Activated T-helper 9 cell treated with anti-CD3 and anti-CD28 coated beads, Interleukin-2, amount 50 U/mL, for 16 hours (primary cell): ENCODE results near the gene DIAPH2.

ENCODE experiments used
- DNase-seq: peaks from one replicate; pipeline ENCODE4 v3.0.0-alpha.2; 2020; ENCODE audit warnings: low read depth

The DIAPH2 gene

DNA sequence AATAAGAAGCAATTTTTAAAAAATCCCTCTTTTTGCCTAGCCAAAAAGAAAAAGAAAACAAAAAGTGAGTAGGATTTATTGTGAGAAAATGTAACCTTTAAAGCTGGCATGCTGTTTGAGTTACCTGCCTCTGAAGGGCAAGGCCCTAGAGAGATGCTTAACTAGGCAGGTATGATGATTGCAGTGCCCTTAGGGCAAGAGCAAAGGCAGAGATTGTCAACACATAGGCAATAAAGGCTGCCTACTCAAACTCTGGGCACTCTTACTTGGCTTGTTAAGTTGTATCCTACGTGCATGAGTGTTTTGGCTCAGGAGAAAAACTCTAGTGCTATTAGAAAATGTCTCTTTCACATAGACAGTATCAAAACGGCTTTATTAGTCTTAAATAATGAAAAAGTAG lies 505.0 kb downstream of the DIAPH2 start:
- no peak for DNase-seq

DNA sequence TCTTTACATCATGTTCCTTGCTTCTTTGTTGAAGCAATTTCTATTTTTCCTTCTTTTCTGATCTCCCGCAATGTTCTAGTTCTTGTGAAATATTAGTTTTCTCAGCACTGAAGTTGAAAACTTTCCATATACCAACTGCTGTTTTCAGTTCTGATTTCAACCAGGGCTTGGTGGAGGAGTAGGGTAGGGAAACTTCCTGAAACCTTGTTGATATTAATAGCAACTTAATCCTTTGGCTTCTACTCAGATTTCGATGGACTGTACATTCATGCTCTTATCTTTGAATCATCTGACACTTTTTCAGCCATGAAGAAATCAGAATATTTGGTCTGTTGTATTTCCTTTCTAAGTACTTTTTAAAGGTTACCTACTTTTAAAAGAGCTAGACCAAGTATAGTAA lies 514.9 kb downstream of the DIAPH2 start:
- no peak for DNase-seq

GRCh38 chrX:97200454-97200853 lies 515.8 kb downstream of the DIAPH2 start:
- no peak for DNase-seq

DNA sequence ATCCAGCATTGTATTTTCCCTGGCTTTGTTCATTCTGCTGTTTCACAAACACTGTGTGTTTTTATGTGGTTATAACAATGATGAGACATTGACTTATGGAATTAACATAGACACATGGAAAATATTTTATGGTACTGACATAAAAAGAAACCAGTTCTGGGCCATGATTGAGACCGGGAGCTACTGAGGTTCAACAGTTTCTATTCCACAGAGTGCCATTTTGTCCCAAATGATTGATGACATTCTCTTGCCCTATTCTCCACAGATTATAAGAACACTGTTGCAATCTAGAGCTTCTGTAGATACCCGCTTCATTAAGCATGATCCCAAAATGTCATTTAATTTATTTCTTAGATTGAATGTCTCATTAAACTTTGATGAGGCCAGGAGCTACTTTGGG lies 525.9 kb downstream of the DIAPH2 start:
- DNase-seq, result no peak

GRCh38 chrX:97211070-97211469 lies 526.4 kb downstream of the DIAPH2 start:
- no peak for DNase-seq

GRCh38 chrX:97215186-97215585 lies 530.5 kb downstream of the DIAPH2 start:
- no peak for DNase-seq

DNA sequence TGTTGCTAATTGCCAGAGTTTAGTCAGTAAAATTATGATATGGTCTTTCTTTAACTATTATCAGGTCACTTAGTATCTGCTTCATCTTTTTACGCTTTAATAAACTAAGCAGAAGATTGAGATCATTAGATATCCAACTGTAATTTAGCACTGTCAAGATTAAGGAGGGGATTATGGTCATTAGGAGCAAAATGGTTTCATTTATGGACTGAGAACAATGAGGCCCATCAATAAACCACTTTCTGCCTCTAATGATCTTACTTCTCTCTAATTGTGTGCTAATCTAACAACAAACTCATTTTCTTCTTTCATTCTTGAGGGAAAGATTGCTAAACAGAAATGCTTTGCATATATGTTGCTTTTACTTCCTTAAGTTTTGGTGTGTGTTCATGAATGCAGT lies 539.5 kb downstream of the DIAPH2 start:
- DNase-seq, result no peak

- DNase-seq, result no peak
Measured at GRCh38 chrX:97229318-97229717, 544.7 kb downstream of the DIAPH2 start.

GRCh38 chrX:97230948-97231347 lies 546.3 kb downstream of the DIAPH2 start:
- DNase-seq, result no peak

GRCh38 chrX:97234471-97235081 lies 549.9 kb downstream of the DIAPH2 start:
- DNase-seq, result no peak

GRCh38 chrX:97238632-97239031 lies 554.0 kb downstream of the DIAPH2 start:
- DNase-seq, result no peak

DNA sequence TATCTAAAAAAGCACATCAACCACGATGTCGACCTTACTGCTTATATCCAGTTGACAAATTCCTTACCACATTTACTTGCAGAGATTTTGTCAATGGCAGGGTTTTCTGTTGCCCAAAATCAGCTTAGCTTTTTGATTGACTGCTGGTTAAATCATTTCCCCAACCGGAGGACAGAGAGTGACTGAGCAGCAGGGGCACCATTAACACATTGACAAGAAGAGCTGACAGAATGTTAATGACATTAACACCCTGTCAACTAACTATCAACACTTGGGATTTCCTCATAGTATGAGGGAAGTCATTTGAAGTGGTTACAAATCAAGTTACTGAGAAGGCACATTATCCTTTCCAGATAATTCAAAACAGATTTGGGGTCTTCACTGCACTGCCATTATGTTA lies 567.5 kb downstream of the DIAPH2 start:
- no peak for DNase-seq

- no peak for DNase-seq
Measured at GRCh38 chrX:97260679-97261078, 576.0 kb downstream of the DIAPH2 start.

DNA sequence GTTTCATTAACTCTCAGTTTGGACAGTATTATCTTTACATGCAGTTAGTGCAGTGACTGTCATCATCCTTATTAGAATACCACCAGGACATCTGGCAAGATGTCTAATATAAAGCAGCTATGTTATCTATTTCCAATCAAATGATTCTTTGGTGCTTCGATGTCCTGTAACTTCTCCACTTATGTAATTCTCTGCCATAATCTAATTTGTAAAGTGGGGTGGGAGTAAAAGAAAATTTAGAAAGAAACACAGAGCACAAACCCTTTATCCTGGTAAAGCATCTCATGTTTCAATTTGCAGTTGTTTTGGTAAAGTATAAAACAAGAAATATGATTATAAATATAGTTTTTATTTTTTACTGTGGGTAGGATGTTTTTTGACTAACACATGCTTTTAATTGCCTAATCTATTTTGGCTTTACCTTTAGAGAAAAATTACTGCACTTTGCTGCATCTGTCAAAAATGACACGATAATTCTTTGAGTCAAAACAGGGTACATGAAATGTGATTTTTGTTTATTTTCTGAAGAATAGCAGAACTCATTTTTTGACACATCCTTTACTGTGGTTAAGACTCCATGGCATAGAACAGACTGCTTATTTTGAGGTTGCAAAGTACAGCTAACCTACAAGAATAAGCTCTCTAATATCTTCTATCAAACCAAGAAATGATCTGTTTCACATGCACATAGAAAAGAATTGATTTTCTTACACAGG lies 581.9 kb downstream of the DIAPH2 start:
- DNase-seq, result no peak

- no peak for DNase-seq
Measured at GRCh38 chrX:97267396-97268181, 582.9 kb downstream of the DIAPH2 start.

DNA sequence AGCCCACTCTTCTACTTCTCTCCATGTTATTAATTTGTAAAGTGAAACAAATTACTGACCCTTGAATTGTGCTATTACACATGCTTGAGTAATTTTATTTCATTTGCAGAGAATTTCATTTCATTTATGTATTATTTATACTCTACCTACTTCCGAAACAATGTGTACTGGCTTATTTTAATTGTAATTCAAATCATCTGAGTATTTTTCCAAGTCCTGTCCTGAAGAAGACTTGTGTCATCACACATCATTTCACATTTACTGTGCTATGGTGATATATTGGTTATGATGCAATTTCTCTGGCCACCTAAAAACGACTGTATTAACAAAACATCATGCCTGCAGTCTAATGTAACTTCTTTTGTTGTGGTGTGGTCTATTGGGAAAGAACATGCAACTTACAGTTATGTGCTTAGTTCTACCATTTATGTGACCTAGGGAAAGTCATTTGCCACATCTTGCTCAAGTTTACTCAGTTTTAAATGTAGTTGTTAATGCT lies 583.6 kb downstream of the DIAPH2 start:
- DNase-seq, result no peak

- no peak for DNase-seq
Measured at GRCh38 chrX:97284531-97284930, 599.9 kb downstream of the DIAPH2 start.

DNA sequence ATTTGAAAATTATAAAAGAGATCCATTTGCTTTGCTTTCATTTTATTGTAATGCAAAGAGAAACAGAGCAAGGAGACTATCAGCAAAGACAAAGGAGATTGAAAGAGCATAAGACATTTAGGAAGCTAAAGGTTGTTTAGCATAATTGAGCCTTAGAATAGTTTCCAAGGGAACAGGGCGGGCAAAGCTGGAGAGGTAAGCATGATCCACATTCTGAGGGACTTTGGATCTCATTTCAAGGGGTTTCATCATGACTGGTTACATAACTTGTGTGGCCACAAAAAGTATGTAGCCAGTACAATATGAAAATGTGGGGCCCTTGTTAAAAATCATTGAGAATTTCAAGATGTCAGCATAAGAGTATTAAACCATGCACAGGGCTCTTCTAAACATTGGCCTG lies 605.6 kb downstream of the DIAPH2 start:
- DNase-seq, result no peak

DNA sequence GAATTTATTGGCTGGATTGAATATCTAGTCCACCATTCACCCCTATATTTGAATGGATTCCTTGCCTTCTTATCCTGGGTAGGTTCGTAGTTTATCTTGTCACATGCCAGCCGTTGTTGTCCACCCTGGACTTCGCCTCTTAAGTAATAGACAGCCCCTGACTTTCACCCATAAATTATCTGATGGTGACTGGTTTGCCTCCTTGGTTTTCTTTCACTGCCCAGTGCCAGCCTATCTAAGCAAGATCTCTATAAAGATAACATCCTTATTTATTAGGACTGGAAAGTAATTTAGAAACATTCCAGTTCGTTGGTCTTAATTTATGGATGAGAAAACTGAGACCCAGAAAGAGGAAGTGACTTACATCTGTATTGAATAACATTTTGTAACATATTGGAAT lies 609.4 kb downstream of the DIAPH2 start:
- DNase-seq, result no peak

GRCh38 chrX:97295954-97296353 lies 611.3 kb downstream of the DIAPH2 start:
- DNase-seq, result no peak

GRCh38 chrX:97306771-97307470 lies 622.3 kb downstream of the DIAPH2 start:
- no peak for DNase-seq

- DNase-seq, result no peak
Measured at GRCh38 chrX:97308171-97308570, 623.5 kb downstream of the DIAPH2 start.
